SK-N-MC (cell line): ENCODE data around the gene MAP4.

Source experiments
- DNase-seq: peaks from one replicate; pipeline ENCODE4 v3.0.0-alpha.2; 2011; ENCODE audit warnings: low read depth, low spot score
- H3K27ac ChIP-seq: fragments of 200-600 bp; sonication (generic); 2 replicates; pipeline ENCODE4 v1.5.1; 2016; ENCODE audit warnings: mixed run types
- H3K36me3 ChIP-seq: fragments of 200-600 bp; sonication (generic); 2 replicates; pipeline ENCODE4 v1.6.1; 2017; ENCODE audit warnings: antibody characterized with exemption, low read length, mixed read lengths; ENCODE audit not compliant: insufficient read depth
- H3K4me3 ChIP-seq: fragments of 200-600 bp; sonication (generic); 2 replicates; pipeline ENCODE4 v1.5.1; 2016
- H3K9ac ChIP-seq: fragments of 200-600 bp; sonication (generic); 2 replicates; pipeline ENCODE4 v1.8.0; 2017; ENCODE audit warnings: mixed run types, mixed read lengths; ENCODE audit not compliant: insufficient read length
- H3K9me3 ChIP-seq: fragments of 200-600 bp; sonication (generic); 2 replicates; pipeline ENCODE4 v1.6.1; 2017; ENCODE audit warnings: low read depth, mild to moderate bottlenecking, antibody characterized with exemption, low read length, moderate library complexity, mixed read lengths
- EZH2 ChIP-seq: fragments of 200-600 bp; sonication (generic); IDR thresholded peaks from one replicate; pipeline ENCODE4 v1.6.1; 2017; ENCODE audit warnings: antibody characterized with exemption
- FOXP2 ChIP-seq: optimal IDR thresholded peaks from 2 replicates; pipeline ENCODE3; 2011; ENCODE audit warnings: mild to moderate bottlenecking, moderate library complexity; ENCODE audit not compliant: insufficient read depth; ENCODE audit errors: extremely low read length, control extremely low read depth
- POLR2AphosphoS5 ChIP-seq: IDR thresholded peaks from 2 replicates; pipeline ENCODE4 v1.6.1; 2012; ENCODE audit warnings: mild to moderate bottlenecking, low read depth, low read length, borderline replicate concordance

Gene MAP4

DNA sequence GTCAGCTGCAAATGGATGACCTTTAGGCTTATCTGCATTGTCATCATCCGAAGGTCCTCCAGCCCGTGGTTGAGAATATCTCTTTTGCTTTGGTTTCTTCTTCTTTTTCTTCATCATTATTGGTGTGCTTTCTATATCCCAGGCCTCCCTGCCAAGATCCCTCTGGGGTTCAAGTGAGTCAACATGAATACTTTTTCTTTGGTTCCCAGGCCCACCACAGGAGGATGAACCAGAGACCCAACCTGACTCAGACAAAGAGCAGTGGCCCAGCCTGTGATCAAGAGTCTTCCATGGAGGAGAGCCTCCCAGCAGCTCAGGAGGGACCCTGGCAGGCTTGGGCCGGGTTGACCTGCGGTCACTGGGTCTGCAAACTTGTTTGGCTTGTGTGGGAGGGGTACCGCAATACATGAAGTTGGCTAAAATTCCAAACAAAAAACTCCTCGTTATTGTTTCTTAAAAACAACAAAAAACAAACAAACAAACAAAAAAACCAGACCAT is 104.2 kb downstream of the MAP4 start:
- H3K27ac ChIP-seq = no peak overlapping the region
- no peak for DNase-seq
- TF ChIP-seq FOXP2 = no peak
- no peak for TF ChIP-seq POLR2AphosphoS5
- no peak for TF ChIP-seq EZH2
- no peak overlapping the region for H3K9ac ChIP-seq
- H3K9me3 ChIP-seq = no peaks in the 10 kb centered on the region
- H3K4me3 ChIP-seq = no peak overlapping the region
- H3K36me3 ChIP-seq = peaks cover 45% of the 10 kb centered on the region; the same call in 1 of the 2 replicates

DNA sequence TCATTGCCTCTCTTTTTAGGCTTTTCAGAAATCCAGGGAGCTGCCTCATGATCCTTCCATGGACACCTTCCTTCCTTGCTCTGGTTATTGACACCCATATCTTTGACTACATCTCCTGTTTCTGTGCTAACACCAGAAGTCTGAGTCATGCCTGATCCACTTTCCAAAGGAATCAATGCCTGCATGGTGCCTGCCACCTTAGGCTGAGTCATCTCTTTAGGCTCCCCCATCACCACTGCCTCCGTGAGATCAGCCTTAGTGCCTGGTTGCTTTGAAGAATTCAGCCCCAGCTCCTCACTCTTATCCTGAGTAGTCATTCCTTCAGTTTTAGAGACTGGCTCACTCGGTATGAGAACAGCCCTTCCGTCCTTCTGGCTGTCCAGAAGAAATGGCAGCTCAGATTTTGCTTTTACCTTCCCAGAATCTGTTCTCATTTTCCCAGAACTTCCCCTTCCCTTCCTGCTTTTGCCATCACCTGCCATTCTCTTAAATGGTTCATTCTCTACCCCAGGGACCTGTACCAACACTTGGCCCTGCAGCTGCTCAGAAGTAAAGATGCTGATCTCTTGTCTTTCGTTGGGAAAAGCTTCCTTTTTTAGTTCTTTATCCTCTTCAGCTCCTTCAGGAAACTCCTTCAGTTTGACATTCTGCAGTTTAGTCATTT is 105.3 kb downstream of the MAP4 start:
- no peak for DNase-seq
- TF ChIP-seq POLR2AphosphoS5 = no peak
- no peak for TF ChIP-seq EZH2
- no peak for TF ChIP-seq FOXP2
- Histone ChIP-seq H3K27ac (no peak overlapping the region), H3K9ac (no peak overlapping the region), H3K9me3 (no peaks in the 10 kb centered on the region), H3K36me3 (peaks cover 34% of the 10 kb centered on the region; the same call in 1 of the 2 replicates), H3K4me3 (no peak overlapping the region)

DNA sequence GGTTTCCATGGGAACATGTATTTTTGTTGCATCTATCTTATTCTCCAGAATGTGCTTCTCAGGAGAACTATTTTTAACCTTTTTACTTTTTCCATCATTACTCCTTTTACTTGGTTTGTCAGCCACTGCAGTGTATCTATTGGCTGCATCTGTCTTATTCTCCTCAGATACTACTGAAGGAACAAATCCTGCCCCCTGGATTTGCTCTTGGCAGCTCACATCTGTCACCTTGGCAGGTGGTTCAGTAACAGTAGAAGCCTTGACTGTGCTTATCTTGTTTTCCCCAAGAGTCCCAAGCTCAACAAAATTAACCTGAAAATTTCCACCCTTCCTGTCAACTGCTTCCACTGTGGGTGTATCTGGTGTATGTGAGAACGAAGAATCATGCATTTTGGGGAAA is 106.0 kb downstream of the MAP4 start:
- H3K9me3 ChIP-seq = no peaks in the 10 kb centered on the region
- no peak overlapping the region for H3K27ac ChIP-seq
- no peak overlapping the region for H3K9ac ChIP-seq
- H3K4me3 ChIP-seq = no peak overlapping the region
- no peak for TF ChIP-seq FOXP2
- TF ChIP-seq EZH2 = no peak
- no peak for TF ChIP-seq POLR2AphosphoS5
- peaks cover 27% of the 10 kb centered on the region; the same call in 1 of the 2 replicates for H3K36me3 ChIP-seq
- no peak for DNase-seq

DNA sequence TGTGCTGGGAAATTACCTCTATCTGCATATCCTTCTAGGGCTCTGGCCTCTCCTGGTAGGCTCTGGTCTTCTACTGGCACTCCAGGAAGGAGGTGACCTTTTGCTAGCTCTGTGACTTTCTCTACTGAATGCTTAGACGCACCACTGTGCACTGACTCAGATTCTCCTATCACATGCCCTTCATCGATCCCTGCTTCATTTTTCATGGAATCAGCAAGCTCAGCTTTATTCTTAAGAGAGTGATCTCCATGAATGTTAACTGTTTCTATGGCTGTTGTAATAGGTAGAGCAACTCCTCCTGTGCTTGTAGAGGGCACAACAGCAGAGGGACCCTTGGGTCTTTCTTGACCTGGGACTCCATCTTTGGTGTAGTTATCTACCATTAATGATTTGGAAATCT is 106.6 kb downstream of the MAP4 start:
- no peaks in the 10 kb centered on the region for H3K9me3 ChIP-seq
- no peak for DNase-seq
- no peak overlapping the region for H3K4me3 ChIP-seq
- peaks cover 24% of the 10 kb centered on the region; the same call in 1 of the 2 replicates for H3K36me3 ChIP-seq
- no peak overlapping the region for H3K27ac ChIP-seq
- H3K9ac ChIP-seq = no peak overlapping the region
- TF ChIP-seq EZH2 (no peak), FOXP2 (no peak), POLR2AphosphoS5 (no peak)

DNA sequence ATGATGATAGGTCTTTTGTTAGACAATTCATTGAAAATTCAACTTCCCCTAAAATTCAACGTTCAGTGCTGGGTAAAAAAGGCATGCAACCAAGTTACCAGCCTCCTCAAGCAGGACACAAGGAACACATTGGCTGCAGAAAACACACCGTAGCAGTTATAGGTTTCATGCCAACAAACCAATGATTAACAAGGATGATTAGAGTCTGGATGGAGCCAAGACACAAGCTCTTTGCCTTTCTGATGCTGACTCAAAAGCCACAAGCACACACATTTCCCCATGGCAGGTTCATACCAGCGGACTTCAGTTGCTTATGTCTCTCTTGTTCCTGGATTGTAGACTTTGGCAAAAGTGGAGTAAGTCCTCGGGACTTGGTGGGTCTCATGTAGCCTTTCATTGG is 107.5 kb downstream of the MAP4 start:
- Histone ChIP-seq H3K9me3 (no peaks in the 10 kb centered on the region), H3K4me3 (no peak overlapping the region), H3K9ac (no peak overlapping the region), H3K36me3 (peaks cover 21% of the 10 kb centered on the region; the same call in 1 of the 2 replicates), H3K27ac (no peak overlapping the region)
- TF ChIP-seq POLR2AphosphoS5 (no peak), EZH2 (no peak), FOXP2 (no peak)
- no peak for DNase-seq

DNA sequence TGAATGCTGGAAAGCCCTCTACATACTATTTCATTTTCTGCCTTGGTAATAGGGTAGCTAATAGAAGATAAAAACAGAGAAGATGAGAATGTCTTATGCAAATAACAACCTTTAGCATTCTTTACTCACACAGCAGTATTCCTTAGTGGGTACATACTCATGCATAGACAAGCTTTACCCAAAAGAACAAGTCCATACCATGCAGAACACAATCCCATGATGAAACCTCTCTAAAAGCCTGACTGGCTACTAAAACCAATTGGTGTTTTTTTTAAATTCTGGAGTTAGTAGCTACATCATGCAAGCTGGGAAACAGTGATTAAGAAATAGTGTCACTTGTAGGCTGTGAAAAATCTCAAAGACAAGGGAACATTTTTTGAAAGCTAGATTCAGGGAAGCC is 108.4 kb downstream of the MAP4 start:
- Histone ChIP-seq H3K36me3 (peaks cover 20% of the 10 kb centered on the region; the same call in 1 of the 2 replicates), H3K9me3 (no peaks in the 10 kb centered on the region), H3K9ac (no peak overlapping the region), H3K27ac (no peak overlapping the region), H3K4me3 (no peak overlapping the region)
- no peak for DNase-seq
- no peak for TF ChIP-seq FOXP2
- no peak for TF ChIP-seq EZH2
- no peak for TF ChIP-seq POLR2AphosphoS5

DNA sequence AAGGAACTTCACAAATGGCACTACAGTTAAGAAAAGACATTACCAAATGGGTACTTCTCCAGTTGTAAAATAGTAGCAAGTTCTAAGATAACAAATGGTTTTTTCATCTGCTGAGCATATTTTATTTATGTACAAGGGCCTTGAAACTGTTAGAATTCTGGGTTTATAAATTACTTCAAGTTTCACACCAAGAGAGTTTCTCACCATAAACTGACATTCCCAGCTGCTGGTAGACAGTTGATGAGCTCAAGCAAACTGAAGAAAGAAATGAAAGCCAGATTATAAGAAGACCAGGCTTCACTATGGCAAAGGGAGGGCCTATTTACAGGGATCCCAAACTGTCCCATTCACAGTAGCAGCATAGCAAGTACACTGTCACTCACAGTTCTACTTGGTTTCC is 113.5 kb downstream of the MAP4 start:
- Histone ChIP-seq H3K4me3 (no peak overlapping the region), H3K27ac (no peak overlapping the region), H3K36me3 (peaks cover 4% of the 10 kb centered on the region; the same call in 1 of the 2 replicates), H3K9ac (no peak overlapping the region), H3K9me3 (no peaks in the 10 kb centered on the region)
- DNase-seq = no peak
- TF ChIP-seq FOXP2 (no peak), POLR2AphosphoS5 (no peak), EZH2 (no peak)

DNA sequence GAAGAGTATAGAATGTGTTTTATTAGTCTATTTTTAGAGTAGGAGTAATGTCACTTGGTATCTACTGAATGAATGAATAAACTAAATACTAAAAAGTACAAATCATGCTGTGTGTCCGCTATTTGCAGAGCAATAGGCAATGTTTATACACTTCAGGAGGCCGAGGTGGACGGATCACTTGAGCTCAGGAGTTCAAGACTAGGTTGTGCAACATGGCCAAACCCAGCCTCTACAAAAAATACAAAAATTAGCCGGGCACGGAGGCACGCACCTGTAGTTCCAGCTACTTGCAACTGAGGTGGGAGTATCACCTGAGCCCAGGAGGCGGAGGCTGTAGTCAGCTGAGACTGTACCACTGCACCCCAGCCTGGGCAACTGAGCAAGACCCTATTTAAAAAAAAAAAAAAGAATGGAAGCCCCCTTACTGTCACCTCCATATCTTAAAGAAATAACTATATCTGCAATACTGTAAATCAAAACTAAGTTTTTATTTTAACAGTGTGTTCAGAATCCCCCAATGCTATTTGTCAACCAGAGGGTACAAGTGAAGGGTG is 114.9 kb downstream of the MAP4 start:
- no peak overlapping the region for H3K9ac ChIP-seq
- H3K27ac ChIP-seq = no peak overlapping the region
- H3K9me3 ChIP-seq = no peaks in the 10 kb centered on the region
- no peaks in the 10 kb centered on the region; the same call in 1 of the 2 replicates for H3K36me3 ChIP-seq
- no peak for DNase-seq
- no peak for TF ChIP-seq EZH2
- TF ChIP-seq POLR2AphosphoS5 = no peak
- H3K4me3 ChIP-seq = no peak overlapping the region
